Natural killer cell (primary cell): Measurements from ENCODE around the gene PSORS1C1. TPM values are rescaled to one million over a fixed set of nuclear protein-coding genes. Genes with fewer than 3 reads are reported as not detected.

ENCODE experiments used
- ATAC-seq, 3 donors: fragments of 150-1000 bp in 2 of 3; fragments of 200-7000 bp in 1 of 3; cut with Tn5 transposase; 1 replicate in 1 of 3; 2 replicates in 2 of 3; pipeline ENCODE4 v1.10.0; 2021; ENCODE audit warnings: mild to moderate bottlenecking in 2 of 3, moderate library complexity in 2 of 3
- DNase-seq, 2 donors: peaks; one replicate each; pipeline versions ENCODE4 v3.0.0 to v3.0.0-alpha.2; 2013 to 2021; ENCODE audit warnings: mixed read lengths in 1 of 2
- H3K27ac ChIP-seq: one replicate; pipeline ENCODE4 v1.5.1; 2013; ENCODE audit warnings: mild to moderate bottlenecking, low read length
- H3K27me3 ChIP-seq: one replicate; pipeline ENCODE4 v1.6.1; 2013; ENCODE audit warnings: low read length; ENCODE audit not compliant: control insufficient read depth, insufficient read depth
- H3K36me3 ChIP-seq: one replicate; pipeline ENCODE4 v1.6.1; 2013; ENCODE audit warnings: low read length; ENCODE audit not compliant: control insufficient read depth, insufficient read depth
- H3K4me1 ChIP-seq: one replicate; pipeline ENCODE4 v1.6.1; 2013; ENCODE audit warnings: low read length; ENCODE audit not compliant: control insufficient read depth, insufficient read depth
- H3K4me3 ChIP-seq: one replicate; pipeline ENCODE4 v1.5.1; 2013; ENCODE audit warnings: low read length
- H3K9me3 ChIP-seq: one replicate; pipeline ENCODE4 v1.6.1; 2013; ENCODE audit warnings: low read length; ENCODE audit not compliant: control insufficient read depth, insufficient read depth
- H3K27ac Mint-ChIP-seq, 2 donors: one replicate each; pipeline ENCODE4 v1.8.0; 2022; ENCODE audit warnings: mild to moderate bottlenecking in 2 of 2, mixed read lengths in 2 of 2, moderate library complexity in 1 of 2
- H3K27me3 Mint-ChIP-seq, 2 donors: one replicate each; pipeline ENCODE4 v1.8.0; 2022; ENCODE audit warnings: low read depth in 2 of 2, mixed read lengths in 2 of 2
- H3K36me3 Mint-ChIP-seq: one replicate; pipeline ENCODE4 v1.8.0; 2022; ENCODE audit warnings: mixed read lengths
- H3K4me1 Mint-ChIP-seq, 2 donors: one replicate each; pipeline ENCODE4 v1.8.0; 2022; ENCODE audit warnings: mixed read lengths in 2 of 2
- H3K4me3 Mint-ChIP-seq: one replicate; pipeline ENCODE4 v1.8.0; 2022; ENCODE audit warnings: mild to moderate bottlenecking, moderate library complexity, mixed read lengths
- H3K9me3 Mint-ChIP-seq, 2 donors: one replicate each; pipeline ENCODE4 v1.8.0; 2022; ENCODE audit warnings: mixed read lengths in 2 of 2
- WGBS: methylation state at CpG from one replicate; pipeline ENCODE4 v1.1.7; 2013; ENCODE audit warnings: missing lambda C conversion rate; ENCODE audit not compliant: insufficient coverage; 5-methylcytosine and 5-hydroxymethylcytosine counted together
- intact Hi-C: fragments of 100-400 bp; cut with micrococcal nuclease; formaldehyde crosslinking; loops from one replicate; pipeline ENCODE4 v1.14.2; 2022
- total RNA-seq, 4 donors: library from RNA; stranded (reverse); fragments of 120-200 nt in 1 of 4; gene quantifications; one replicate each; pipeline versions ENCODE4 v1.2.3 to v1.2.4, GENCODE V29; 2013 to 2022
- TF ChIP-seq, protein P1 (sequence below): fragments of 200-600 bp; IDR thresholded peaks from one replicate; pipeline ENCODE4 v1.8.0; 2022; ENCODE audit warnings: antibody characterized with exemption

PSORS1C1 gene
- total RNA-seq, 3 donors from 2014 or later (not counting 1 experiment from before 2014, with no cell fraction given): not detected

GRCh38 chr6:31116661-31117385 lies 2.2 kb downstream of the PSORS1C1 start:
- Histone ChIP-seq H3K4me3 (no peak overlapping the region), H3K27ac (no peak overlapping the region), H3K4me1 (no peaks in the 10 kb centered on the region), H3K27me3 (no peaks in the 10 kb centered on the region), H3K36me3 (no peaks in the 10 kb centered on the region), H3K9me3 (no peaks in the 10 kb centered on the region)
- Mint-ChIP-seq H3K4me3 (no peak overlapping the region), H3K27me3 (peaks cover 22 to 34% of the 10 kb centered on the region in 2 donors), H3K4me1 (no peaks in the 10 kb centered on the region), H3K27ac (no peak overlapping the region), H3K36me3 (no peaks in the 10 kb centered on the region), H3K9me3 (no peaks in the 10 kb centered on the region)
- WGBS: 93% methylated on average over 18 of the region's 19 CpGs
- no peak for DNase-seq
- TF ChIP-seq, protein P1, sequence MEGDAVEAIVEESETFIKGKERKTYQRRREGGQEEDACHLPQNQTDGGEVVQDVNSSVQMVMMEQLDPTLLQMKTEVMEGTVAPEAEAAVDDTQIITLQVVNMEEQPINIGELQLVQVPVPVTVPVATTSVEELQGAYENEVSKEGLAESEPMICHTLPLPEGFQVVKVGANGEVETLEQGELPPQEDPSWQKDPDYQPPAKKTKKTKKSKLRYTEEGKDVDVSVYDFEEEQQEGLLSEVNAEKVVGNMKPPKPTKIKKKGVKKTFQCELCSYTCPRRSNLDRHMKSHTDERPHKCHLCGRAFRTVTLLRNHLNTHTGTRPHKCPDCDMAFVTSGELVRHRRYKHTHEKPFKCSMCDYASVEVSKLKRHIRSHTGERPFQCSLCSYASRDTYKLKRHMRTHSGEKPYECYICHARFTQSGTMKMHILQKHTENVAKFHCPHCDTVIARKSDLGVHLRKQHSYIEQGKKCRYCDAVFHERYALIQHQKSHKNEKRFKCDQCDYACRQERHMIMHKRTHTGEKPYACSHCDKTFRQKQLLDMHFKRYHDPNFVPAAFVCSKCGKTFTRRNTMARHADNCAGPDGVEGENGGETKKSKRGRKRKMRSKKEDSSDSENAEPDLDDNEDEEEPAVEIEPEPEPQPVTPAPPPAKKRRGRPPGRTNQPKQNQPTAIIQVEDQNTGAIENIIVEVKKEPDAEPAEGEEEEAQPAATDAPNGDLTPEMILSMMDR: no peak
- no peak for ATAC-seq
- intact Hi-C loops: no loop called here

- intact Hi-C loops: no loop called here
- TF ChIP-seq, protein P1: no peak
- no peak overlapping the region for H3K4me3 Mint-ChIP-seq
- H3K27ac Mint-ChIP-seq: no peak overlapping the region
- no peaks in the 10 kb centered on the region for H3K36me3 ChIP-seq
- no peak overlapping the region for H3K27ac ChIP-seq
- H3K4me3 ChIP-seq: no peak overlapping the region
- H3K27me3 Mint-ChIP-seq: peaks cover 21 to 27% of the 10 kb centered on the region in 2 donors
- DNase-seq (no peak), ATAC-seq (no peak)
- no peaks in the 10 kb centered on the region for H3K9me3 ChIP-seq
- no peaks in the 10 kb centered on the region for H3K9me3 Mint-ChIP-seq
- no peaks in the 10 kb centered on the region for H3K4me1 Mint-ChIP-seq
- H3K36me3 Mint-ChIP-seq: no peaks in the 10 kb centered on the region
- 71% methylated on average over 7 of the region's 7 CpGs for WGBS
- no peaks in the 10 kb centered on the region for H3K4me1 ChIP-seq
- H3K27me3 ChIP-seq: no peaks in the 10 kb centered on the region
Observed at GRCh38 chr6:31118178-31118577, 3.6 kb downstream of the PSORS1C1 start.

DNA sequence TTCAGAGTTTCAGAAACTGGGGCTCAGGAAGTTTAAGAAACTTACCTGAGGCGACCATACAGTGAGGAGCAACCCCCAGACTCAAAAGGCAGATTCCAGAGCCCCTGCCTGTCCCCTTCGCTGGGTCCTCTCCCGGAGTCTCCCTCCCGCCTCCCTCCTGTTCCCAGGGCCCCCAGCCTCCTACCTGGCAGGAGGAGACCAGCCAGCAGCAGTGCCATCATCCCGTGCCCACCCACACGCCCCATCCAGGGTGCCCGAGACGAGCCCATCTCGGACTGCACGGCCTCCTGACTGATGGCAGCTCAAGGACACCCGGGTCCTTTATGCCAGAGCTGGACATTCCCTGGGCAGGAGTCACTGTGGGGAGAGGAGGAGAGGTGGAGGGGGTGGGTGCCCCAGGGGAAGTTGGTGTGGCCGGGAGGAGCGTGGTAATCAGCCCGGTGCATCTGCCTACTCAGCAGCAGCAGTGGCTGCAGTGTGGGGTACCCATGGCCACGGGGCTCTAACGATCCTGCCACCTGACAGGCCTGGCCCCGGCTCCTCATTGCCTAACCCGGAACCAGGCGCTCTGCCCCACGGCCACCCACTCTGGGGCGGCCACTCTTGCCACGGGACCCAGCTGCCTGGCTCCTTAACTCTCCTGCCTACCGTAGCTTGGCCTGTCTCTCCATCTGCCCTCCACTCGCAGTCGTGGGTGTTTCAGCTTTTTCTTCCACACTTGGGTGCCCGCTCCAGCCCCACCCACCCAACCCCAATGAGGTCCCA lies 5.7 kb downstream of the PSORS1C1 start, which contains the start of gene CDSN:
TSS of gene CDSN (minus strand) at position 296 of the 765 bp plus-strand sequence. CDS start at position 269, 27 bp downstream.
- Histone ChIP-seq H3K36me3 (no peaks in the 10 kb centered on the region), H3K4me3 (no peak within 1 kb of the TSS), H3K9me3 (no peaks in the 10 kb centered on the region), H3K27me3 (no peaks in the 10 kb centered on the region), H3K27ac (no peak within 1 kb of the TSS), H3K4me1 (no peaks in the 10 kb centered on the region)
- no peak for DNase-seq
- 70% methylated on average over 26 of the region's 26 CpGs for WGBS
- intact Hi-C loops: no loop called here
- ATAC-seq: no peak
- H3K27ac Mint-ChIP-seq: no peak within 1 kb of the TSS
- peaks cover 16 to 22% of the 10 kb centered on the region in 2 donors for H3K27me3 Mint-ChIP-seq
- TF ChIP-seq, protein P1: no peak
- no peak within 1 kb of the TSS for H3K4me3 Mint-ChIP-seq
- no peaks in the 10 kb centered on the region for H3K9me3 Mint-ChIP-seq
- H3K36me3 Mint-ChIP-seq: no peaks in the 10 kb centered on the region
- H3K4me1 Mint-ChIP-seq: no peaks in the 10 kb centered on the region
